Left ventricle myocardium inferior (tissue), 1 donor: Measurements from ENCODE around the gene LRP8. TPM values are rescaled to one million over a fixed set of nuclear protein-coding genes. Genes with fewer than 3 reads are reported as not detected.

Experiments
- DNase-seq: peaks from one replicate; pipeline ENCODE4 v3.0.0-alpha.2; 2020
- H3K27ac ChIP-seq: fragments of 200-600 bp; replicated peaks from 2 replicates; pipeline ENCODE4 v1.8.0; 2021
- H3K27me3 ChIP-seq: fragments of 200-600 bp; 2 replicates; pipeline ENCODE4 v1.8.0; 2021; ENCODE audit warnings: low read depth
- H3K36me3 ChIP-seq: fragments of 200-600 bp; 2 replicates; pipeline ENCODE4 v1.8.0; 2021
- H3K4me1 ChIP-seq: fragments of 200-600 bp; 2 replicates; pipeline ENCODE4 v1.8.0; 2021
- H3K4me3 ChIP-seq: fragments of 200-600 bp; 2 replicates; pipeline ENCODE4 v1.8.0; 2021; ENCODE audit warnings: mild to moderate bottlenecking, moderate library complexity
- H3K9me3 ChIP-seq: fragments of 200-600 bp; replicated peaks from 2 replicates; pipeline ENCODE4 v1.8.0; 2021
- intact Hi-C: fragments of 100-400 bp; cut with micrococcal nuclease; formaldehyde crosslinking; loops from one replicate; pipeline ENCODE4 v1.11.0; 2022
- total RNA-seq: library from RNA; stranded (reverse); fragmentation: NEBNext Ultra II Directional; extraction: Animal tissue kit (Norgen Biotek cat#: 25700); gene quantifications from one replicate; pipeline ENCODE4 v1.2.1, GENCODE V29; 2021
- TF ChIP-seq, protein P1 (sequence below): fragments of 200-600 bp; IDR thresholded peaks from 2 replicates; pipeline ENCODE4 v1.8.0; 2021; ENCODE audit warnings: antibody characterized with exemption, mild to moderate bottlenecking, borderline replicate concordance
- donor health status: DM: no; HTN: yes; CAD: no; lungs with severe emphysema.

Gene LRP8
- total RNA-seq, 1 donor from 2014 or later: 1.8 TPM

DNA sequence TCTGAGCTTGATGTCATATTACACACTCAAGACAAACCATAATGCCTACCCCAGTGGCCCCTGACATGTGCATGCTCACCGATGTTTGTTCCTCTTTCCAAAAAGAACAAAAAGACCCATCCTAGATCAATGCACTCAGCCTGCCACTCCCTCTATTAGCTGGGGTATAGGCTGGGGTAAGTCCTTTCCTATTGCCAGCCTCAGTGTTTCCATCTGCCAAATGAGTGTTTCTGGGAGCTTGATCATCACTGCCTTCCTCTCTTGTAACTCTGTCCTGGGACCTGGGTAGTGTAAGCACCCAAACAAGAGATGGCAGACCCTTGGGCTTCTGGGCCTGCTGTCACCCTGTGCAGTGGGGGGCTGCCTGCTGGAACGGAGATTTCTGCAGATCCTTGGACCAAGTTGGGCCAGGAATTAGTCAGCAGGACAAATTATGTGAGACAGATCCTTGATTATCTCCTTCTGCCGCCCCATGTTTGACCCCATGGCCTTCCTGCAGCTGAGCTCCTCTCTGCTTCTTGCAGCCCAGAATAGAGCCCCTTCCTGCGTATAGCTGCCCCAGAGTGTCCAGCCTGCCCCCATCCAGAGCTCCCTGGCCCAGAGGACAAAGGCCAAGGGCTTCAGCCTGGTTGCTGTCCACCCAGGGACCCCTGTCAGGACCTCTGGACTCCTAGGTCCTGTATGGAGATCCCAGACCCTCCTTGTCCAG lies 31.5 kb upstream of the LRP8 start:
- intact Hi-C loops: no loop called here
- Histone ChIP-seq H3K27me3 (peaks cover 20% of the 10 kb centered on the region), H3K4me3 (no peak overlapping the region), H3K9me3 (peaks cover 30% of the 10 kb centered on the region), H3K36me3 (no peaks in the 10 kb centered on the region), H3K27ac (no peak overlapping the region), H3K4me1 (no peaks in the 10 kb centered on the region)
- no peak for DNase-seq
- TF ChIP-seq, protein P1, sequence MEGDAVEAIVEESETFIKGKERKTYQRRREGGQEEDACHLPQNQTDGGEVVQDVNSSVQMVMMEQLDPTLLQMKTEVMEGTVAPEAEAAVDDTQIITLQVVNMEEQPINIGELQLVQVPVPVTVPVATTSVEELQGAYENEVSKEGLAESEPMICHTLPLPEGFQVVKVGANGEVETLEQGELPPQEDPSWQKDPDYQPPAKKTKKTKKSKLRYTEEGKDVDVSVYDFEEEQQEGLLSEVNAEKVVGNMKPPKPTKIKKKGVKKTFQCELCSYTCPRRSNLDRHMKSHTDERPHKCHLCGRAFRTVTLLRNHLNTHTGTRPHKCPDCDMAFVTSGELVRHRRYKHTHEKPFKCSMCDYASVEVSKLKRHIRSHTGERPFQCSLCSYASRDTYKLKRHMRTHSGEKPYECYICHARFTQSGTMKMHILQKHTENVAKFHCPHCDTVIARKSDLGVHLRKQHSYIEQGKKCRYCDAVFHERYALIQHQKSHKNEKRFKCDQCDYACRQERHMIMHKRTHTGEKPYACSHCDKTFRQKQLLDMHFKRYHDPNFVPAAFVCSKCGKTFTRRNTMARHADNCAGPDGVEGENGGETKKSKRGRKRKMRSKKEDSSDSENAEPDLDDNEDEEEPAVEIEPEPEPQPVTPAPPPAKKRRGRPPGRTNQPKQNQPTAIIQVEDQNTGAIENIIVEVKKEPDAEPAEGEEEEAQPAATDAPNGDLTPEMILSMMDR: no peak

DNA sequence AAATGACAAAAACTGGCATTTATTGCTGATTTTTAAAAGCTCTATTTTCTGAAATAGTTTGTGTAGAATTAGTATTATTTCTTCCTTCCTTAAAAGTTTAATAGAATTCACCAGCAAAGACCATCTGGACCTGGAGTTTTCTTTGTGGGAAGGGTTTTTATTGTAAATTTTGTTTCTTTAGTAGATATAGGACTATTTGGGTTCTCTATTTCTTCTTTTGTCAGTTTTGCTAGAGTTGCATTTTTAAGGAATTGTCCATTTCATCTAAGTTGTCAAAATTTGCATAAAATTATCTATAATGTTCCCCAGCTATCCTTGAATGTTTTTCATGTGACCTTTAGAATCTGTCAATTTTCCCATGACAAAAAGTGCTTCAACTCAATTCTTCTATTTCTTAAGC lies 28.8 kb upstream of the LRP8 start:
- Histone ChIP-seq H3K27me3 (peaks cover 9% of the 10 kb centered on the region), H3K4me1 (no peaks in the 10 kb centered on the region), H3K9me3 (peaks cover 30% of the 10 kb centered on the region), H3K27ac (no peak overlapping the region), H3K4me3 (no peak overlapping the region), H3K36me3 (no peaks in the 10 kb centered on the region)
- TF ChIP-seq, protein P1: no peak
- intact Hi-C loops: no loop called here
- DNase-seq: no peak

DNA sequence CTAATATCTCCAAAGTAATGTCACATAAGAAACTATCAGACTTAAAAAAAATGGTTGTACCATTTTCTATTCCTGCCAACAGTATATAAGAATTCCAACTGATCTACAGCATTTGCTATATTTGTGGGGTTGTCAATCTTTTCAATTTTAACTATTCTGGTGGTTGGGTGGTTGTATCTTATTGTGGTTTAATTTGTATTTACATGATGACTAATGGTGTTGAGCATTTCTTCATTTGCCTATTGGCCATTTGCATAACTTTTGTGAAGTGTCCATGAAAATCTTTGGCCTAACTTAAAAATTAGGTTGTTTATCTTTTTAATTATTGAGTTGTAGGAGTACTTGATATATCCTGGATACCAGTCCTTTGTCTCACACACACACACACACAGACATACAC lies 26.2 kb upstream of the LRP8 start:
- intact Hi-C loops: no loop called here
- no peak overlapping the region for H3K27ac ChIP-seq
- no peak overlapping the region for H3K4me3 ChIP-seq
- DNase-seq: no peak
- H3K27me3 ChIP-seq: peaks cover 2% of the 10 kb centered on the region
- H3K36me3 ChIP-seq: no peaks in the 10 kb centered on the region
- TF ChIP-seq, protein P1: no peak
- H3K9me3 ChIP-seq: peaks cover 30% of the 10 kb centered on the region
- no peaks in the 10 kb centered on the region for H3K4me1 ChIP-seq

DNA sequence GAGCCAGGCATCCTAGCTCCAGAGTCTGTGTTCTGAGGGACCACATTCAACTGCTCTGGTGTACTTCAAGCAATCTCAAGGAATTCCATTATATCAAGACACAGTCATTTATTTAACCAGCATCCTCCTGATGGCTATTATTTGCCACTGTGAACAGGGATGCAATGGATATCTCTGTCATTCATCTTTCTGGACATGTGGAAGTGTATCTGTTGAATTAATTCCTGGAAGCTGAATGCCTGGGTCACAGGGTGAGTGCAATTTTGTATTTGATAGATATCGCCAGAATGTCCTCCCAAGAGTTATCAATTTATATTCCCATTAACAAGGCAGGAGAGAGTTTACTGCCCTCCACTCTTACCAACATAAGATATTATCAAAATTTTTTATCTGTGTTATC lies 24.7 kb upstream of the LRP8 start:
- H3K4me1 ChIP-seq: no peaks in the 10 kb centered on the region
- no peak for DNase-seq
- no peak overlapping the region for H3K4me3 ChIP-seq
- H3K27ac ChIP-seq: no peak overlapping the region
- peaks cover 17% of the 10 kb centered on the region for H3K9me3 ChIP-seq
- intact Hi-C loops: no loop called here
- TF ChIP-seq, protein P1: no peak
- no peaks in the 10 kb centered on the region for H3K36me3 ChIP-seq
- peaks cover 5% of the 10 kb centered on the region for H3K27me3 ChIP-seq

DNA sequence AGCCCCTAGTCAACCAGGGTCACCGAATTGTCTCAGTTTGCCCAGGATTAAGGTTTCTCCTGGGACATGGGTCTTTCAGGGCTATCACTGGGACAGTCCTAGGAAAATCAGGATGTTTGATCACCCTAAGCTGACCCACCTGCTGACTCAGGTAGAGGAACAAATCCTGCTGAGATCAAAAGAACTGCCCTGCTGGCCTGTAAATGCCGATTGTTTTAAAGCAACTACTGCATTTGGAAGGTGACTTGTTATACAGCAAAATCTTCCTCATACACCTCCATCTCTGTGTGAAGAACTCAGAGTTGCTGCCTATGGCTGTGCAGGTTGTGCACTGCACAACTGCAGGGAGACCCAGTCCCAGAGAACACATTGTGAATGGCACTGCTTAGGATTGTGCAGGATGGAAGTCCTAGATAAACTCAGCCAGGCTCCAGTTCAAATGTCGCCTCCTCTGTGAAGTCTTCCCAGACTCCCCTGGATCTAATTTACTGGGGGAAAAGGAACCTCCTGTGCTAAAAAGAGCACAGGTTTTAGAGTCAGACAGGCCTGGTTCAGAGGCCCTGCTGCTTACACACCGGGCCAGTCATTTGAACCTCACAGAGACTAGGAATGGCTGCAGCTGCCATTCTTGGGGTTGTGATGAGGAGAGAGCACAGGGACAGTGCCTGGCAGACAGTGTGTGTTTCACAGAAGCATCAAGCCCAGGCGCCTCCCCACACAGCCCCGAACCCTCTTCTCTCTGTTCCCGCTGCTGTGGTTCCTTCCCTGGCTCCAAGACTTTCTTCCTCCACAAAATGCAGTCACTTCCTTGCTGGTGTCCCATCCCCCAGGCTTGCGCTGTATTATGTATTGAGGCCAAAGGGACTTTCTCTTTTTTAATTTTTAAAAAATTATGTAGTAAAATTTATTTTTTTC lies 23.2 kb upstream of the LRP8 start:
- peaks cover 5% of the 10 kb centered on the region for H3K27me3 ChIP-seq
- DNase-seq: no peak
- TF ChIP-seq, protein P1: no peak
- intact Hi-C loops: no loop called here
- no peak overlapping the region for H3K4me3 ChIP-seq
- no peaks in the 10 kb centered on the region for H3K36me3 ChIP-seq
- no peaks in the 10 kb centered on the region for H3K4me1 ChIP-seq
- H3K9me3 ChIP-seq: peaks cover 2% of the 10 kb centered on the region
- H3K27ac ChIP-seq: no peak overlapping the region
